AG08395 (cell line): Measurements from ENCODE around the gene ZNF567.
A peak's percentile ranks its signal among the peaks of the same experiment; 100 is the strongest.
"Not testable (repeated sequence)": the region's sequence is repeated elsewhere in the genome, so short reads cannot be mapped to it uniquely, and the experiment has no call there.

ENCODE experiments used
- DNase-seq: peaks from one replicate; pipeline ENCODE4 v3.0.0; 2012; ENCODE audit warnings: mixed read lengths, low spot score

Gene ZNF567

GRCh38 chr19:36687214-36688056 is at the start of gene ZNF567:
Gene ZNF567, plus strand, starts transcription at chr19:36687612. Its CDS starts 7,256 bp downstream, at chr19:36694868.
- peak; percentile 98 for DNase-seq

GRCh38 chr19:36638862-36639510 is 48.4 kb upstream of the ZNF567 start:
- no peak for DNase-seq

- no peak for DNase-seq
Measured at GRCh38 chr19:36646746-36647145, 40.7 kb upstream of the ZNF567 start.

- DNase-seq: no peak
Measured at GRCh38 chr19:36652958-36653357, 34.5 kb upstream of the ZNF567 start.

GRCh38 chr19:36665832-36666231 is 21.6 kb upstream of the ZNF567 start:
- no peak for DNase-seq

GRCh38 chr19:36668646-36669045 is 18.8 kb upstream of the ZNF567 start:
- no peak for DNase-seq

- DNase-seq: no peak
Measured at GRCh38 chr19:36672368-36672767, 15.0 kb upstream of the ZNF567 start.

GRCh38 chr19:36674201-36674600 is 13.2 kb upstream of the ZNF567 start:
- DNase-seq: no peak

- no peak for DNase-seq
Measured at GRCh38 chr19:36679455-36679854, 8.0 kb upstream of the ZNF567 start.

GRCh38 chr19:36685835-36686234 is 1.6 kb upstream of the ZNF567 start:
- DNase-seq: no peak

GRCh38 chr19:36686365-36687213 is 823 bp upstream of the ZNF567 start:
- no peak for DNase-seq

- no peak for DNase-seq
Measured at GRCh38 chr19:36688058-36688457, 646 bp downstream of the ZNF567 start.

GRCh38 chr19:36707134-36707533 is 19.7 kb downstream of the ZNF567 start:
- DNase-seq: no peak

- no peak for DNase-seq
Measured at GRCh38 chr19:36709423-36709822, 22.0 kb downstream of the ZNF567 start.

GRCh38 chr19:36719687-36720556 is 32.5 kb downstream of the ZNF567 start:
- DNase-seq: no peak

- not testable (repeated sequence) for DNase-seq
Measured at GRCh38 chr19:36736166-36736565, 48.8 kb downstream of the ZNF567 start.

- DNase-seq: no peak
Measured at GRCh38 chr19:36745870-36746269, 58.5 kb downstream of the ZNF567 start.

- DNase-seq: no peak
Measured at GRCh38 chr19:36747750-36748149, 60.3 kb downstream of the ZNF567 start.

- DNase-seq: no peak
Measured at GRCh38 chr19:36748431-36749275, 61.2 kb downstream of the ZNF567 start.

- DNase-seq: not testable (repeated sequence)
Measured at GRCh38 chr19:36749613-36750012, 62.2 kb downstream of the ZNF567 start.
